OCI-M2 (cell line): ENCODE results near the gene CHAF1A.

Experiments used
- DNase-seq: peaks from one replicate; lab custom pipeline; 2025; ENCODE audit not compliant: unreplicated experiment; lab: John Stamatoyannopoulos, UW

CHAF1A gene

GRCh38 chr19:4432918-4433506 lies 30.6 kb downstream of the CHAF1A start:
- DNase-seq = no peak

- DNase-seq = no peak
These were observed 32.0 kb downstream of the CHAF1A start for GRCh38 chr19:4434391-4434790.

GRCh38 chr19:4436231-4436630 lies 33.8 kb downstream of the CHAF1A start:
- no peak for DNase-seq

GRCh38 chr19:4437103-4437502 lies 34.7 kb downstream of the CHAF1A start:
- DNase-seq = no peak

- no peak for DNase-seq
These were observed 36.8 kb downstream of the CHAF1A start for GRCh38 chr19:4439243-4439642.

GRCh38 chr19:4441994-4442818 lies 39.8 kb downstream of the CHAF1A start:
- no peak for DNase-seq

- DNase-seq = no peak
These were observed 40.3 kb downstream of the CHAF1A start for GRCh38 chr19:4442819-4443146.

- DNase-seq = no peak
These were observed 40.7 kb downstream of the CHAF1A start for GRCh38 chr19:4443188-4443587.

- DNase-seq = no peak
These were observed 41.7 kb downstream of the CHAF1A start for GRCh38 chr19:4443966-4444764.

GRCh38 chr19:4444765-4445741 lies 42.6 kb downstream of the CHAF1A start:
- DNase-seq = no peak

- DNase-seq = no peak
These were observed 43.7 kb downstream of the CHAF1A start for GRCh38 chr19:4445963-4446703.

GRCh38 chr19:4446704-4447200 lies 44.3 kb downstream of the CHAF1A start:
- DNase-seq = no peak

GRCh38 chr19:4447327-4448146 lies 45.1 kb downstream of the CHAF1A start:
- no peak for DNase-seq

GRCh38 chr19:4448147-4448985 lies 45.9 kb downstream of the CHAF1A start:
- no peak for DNase-seq

GRCh38 chr19:4449022-4449638 lies 46.7 kb downstream of the CHAF1A start:
- no peak for DNase-seq

- no peak for DNase-seq
These were observed 47.2 kb downstream of the CHAF1A start for GRCh38 chr19:4449639-4450028.

- no peak for DNase-seq
These were observed 50.0 kb downstream of the CHAF1A start for GRCh38 chr19:4452230-4452990.
